Mammary epithelial cell (primary cell): ENCODE measurements around the gene ANKS1B.

Experiments used
- EZH2 ChIP-seq: IDR thresholded peaks from 2 replicates; pipeline ENCODE4 v1.6.1; 2012; ENCODE audit warnings: low read length, inconsistent platforms, borderline replicate concordance
- TF ChIP-seq, protein P1 (sequence below), 2 donors: IDR thresholded peaks in 1 of 2; conservative IDR thresholded peaks in 1 of 2; 2 replicates each; pipeline ENCODE4 v1.5.1; 2011 to 2012; ENCODE audit warnings: inconsistent platforms in 2 of 2, low read length in 2 of 2, mild to moderate bottlenecking in 2 of 2, control low read depth in 1 of 2, low read depth in 1 of 2; ENCODE audit not compliant: insufficient read depth in 1 of 2; ENCODE audit errors: extremely low read depth in 1 of 2

DNA sequence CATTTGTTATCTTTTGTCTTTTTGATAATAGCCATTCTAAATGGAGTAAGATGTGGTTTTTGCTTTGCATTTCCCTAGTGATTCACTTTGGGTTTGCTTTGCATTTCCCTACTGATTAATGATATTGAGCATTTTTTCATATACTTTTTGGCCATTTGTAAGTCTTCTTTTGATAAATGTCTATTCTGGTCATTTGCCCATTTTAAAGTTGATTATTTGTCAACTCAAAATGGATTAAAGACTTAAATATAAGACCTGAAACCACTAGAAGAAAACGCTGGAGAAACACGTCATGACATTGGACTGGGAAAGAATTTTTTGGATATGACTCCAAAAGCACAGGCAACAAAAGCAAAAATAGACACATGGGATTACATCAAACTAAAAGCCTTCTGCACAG is 1191.6 kb downstream of the ANKS1B start:
- TF ChIP-seq, protein P1, sequence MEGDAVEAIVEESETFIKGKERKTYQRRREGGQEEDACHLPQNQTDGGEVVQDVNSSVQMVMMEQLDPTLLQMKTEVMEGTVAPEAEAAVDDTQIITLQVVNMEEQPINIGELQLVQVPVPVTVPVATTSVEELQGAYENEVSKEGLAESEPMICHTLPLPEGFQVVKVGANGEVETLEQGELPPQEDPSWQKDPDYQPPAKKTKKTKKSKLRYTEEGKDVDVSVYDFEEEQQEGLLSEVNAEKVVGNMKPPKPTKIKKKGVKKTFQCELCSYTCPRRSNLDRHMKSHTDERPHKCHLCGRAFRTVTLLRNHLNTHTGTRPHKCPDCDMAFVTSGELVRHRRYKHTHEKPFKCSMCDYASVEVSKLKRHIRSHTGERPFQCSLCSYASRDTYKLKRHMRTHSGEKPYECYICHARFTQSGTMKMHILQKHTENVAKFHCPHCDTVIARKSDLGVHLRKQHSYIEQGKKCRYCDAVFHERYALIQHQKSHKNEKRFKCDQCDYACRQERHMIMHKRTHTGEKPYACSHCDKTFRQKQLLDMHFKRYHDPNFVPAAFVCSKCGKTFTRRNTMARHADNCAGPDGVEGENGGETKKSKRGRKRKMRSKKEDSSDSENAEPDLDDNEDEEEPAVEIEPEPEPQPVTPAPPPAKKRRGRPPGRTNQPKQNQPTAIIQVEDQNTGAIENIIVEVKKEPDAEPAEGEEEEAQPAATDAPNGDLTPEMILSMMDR (conservative IDR thresholded peaks at IDR 0.05 in 1 of 2, IDR thresholded peaks at IDR 0.05 in 1 of 2; ENCODE audit: extremely low read depth in 1 of 2, insufficient read depth in 1 of 2, low read depth in 1 of 2, low read length in 2 of 2) = no peak
- no peak for TF ChIP-seq EZH2
